BLaER1 treated with 17β-estradiol and CSF1 and Interleukin-3, amounts not matched to agents 10 nM and 100 nM (cell line): Measurements from ENCODE around the gene OBP2A.

Source experiments
- H3K27ac ChIP-seq, 11 experiments: shearing (Covaris generic); formaldehyde crosslinking; 2 replicates each; pipeline ENCODE4 v1.8.1; 2022
- H3K27me3 ChIP-seq, 11 experiments: shearing (Covaris generic); formaldehyde crosslinking; 2 replicates each; pipeline ENCODE4 v1.8.1; 2022
- H3K36me3 ChIP-seq, 11 experiments: shearing (Covaris generic); formaldehyde crosslinking; 2 replicates each; pipeline ENCODE4 v1.8.1; 2022
- H3K4me1 ChIP-seq, 10 experiments: shearing (Covaris generic); formaldehyde crosslinking; 2 replicates each; pipeline ENCODE4 v1.8.1; 2022
- H3K4me2 ChIP-seq, 11 experiments: shearing (Covaris generic); formaldehyde crosslinking; 2 replicates each; pipeline ENCODE4 v1.8.1; 2022
- H3K4me3 ChIP-seq, 10 experiments: shearing (Covaris generic); formaldehyde crosslinking; 2 replicates each; pipeline ENCODE4 v1.8.1; 2022
- H3K9ac ChIP-seq, 11 experiments: shearing (Covaris generic); formaldehyde crosslinking; 2 replicates each; pipeline ENCODE4 v1.8.1; 2022
- H3K9me3 ChIP-seq, 11 experiments: shearing (Covaris generic); formaldehyde crosslinking; replicated peaks in 1 of 11; 2 replicates each; pipeline ENCODE4 v1.8.1; 2022
- H4K20me1 ChIP-seq, 11 experiments: shearing (Covaris generic); formaldehyde crosslinking; 2 replicates each; pipeline ENCODE4 v1.8.1; 2022
- Cebpa-rat ChIP-seq, 11 experiments: shearing (Covaris generic); IDR thresholded peaks; 2 replicates each; pipeline ENCODE4 v1.8.1; 2022

Gene OBP2A

GRCh38 chr9:135573124-135573523 lies 27.2 kb downstream of the OBP2A start:
- no peak overlapping the region for H3K4me3 ChIP-seq
- no peak overlapping the region for H3K9ac ChIP-seq
- H3K4me1 ChIP-seq, result peaks cover 0 to 3% (median 0%) of the 10 kb centered on the region in 10 experiments; a peak in 1 of 20 replicates
- H3K27ac ChIP-seq, result no peak overlapping the region
- peaks cover 0 to 9% (median 0%) of the 10 kb centered on the region in 11 experiments; a peak in 3 of 22 replicates for H3K9me3 ChIP-seq
- H3K27me3 ChIP-seq, result no peaks in the 10 kb centered on the region
- no peak overlapping the region for H3K4me2 ChIP-seq
- no peaks in the 10 kb centered on the region for H4K20me1 ChIP-seq
- TF ChIP-seq Cebpa-rat (IDR thresholded peaks at IDR 0.05), result no peak
- H3K36me3 ChIP-seq, result no peaks in the 10 kb centered on the region

- Histone ChIP-seq H3K4me2 (no peak overlapping the region), H3K4me1 (peaks cover 0 to 3% (median 0%) of the 10 kb centered on the region in 10 experiments; a peak in 1 of 20 replicates), H4K20me1 (no peaks in the 10 kb centered on the region), H3K27ac (no peak overlapping the region), H3K27me3 (no peaks in the 10 kb centered on the region), H3K36me3 (no peaks in the 10 kb centered on the region), H3K9ac (no peak overlapping the region), H3K4me3 (no peak overlapping the region), H3K9me3 (peaks cover 0 to 3% (median 0%) of the 10 kb centered on the region in 11 experiments; a peak in 3 of 22 replicates)
- TF ChIP-seq Cebpa-rat (IDR thresholded peaks at IDR 0.05), result no peak
These were observed 28.4 kb downstream of the OBP2A start for GRCh38 chr9:135574331-135574730.

GRCh38 chr9:135574943-135575342 lies 29.0 kb downstream of the OBP2A start:
- H3K27me3 ChIP-seq, result no peaks in the 10 kb centered on the region
- no peak overlapping the region for H3K27ac ChIP-seq
- no peak overlapping the region for H3K9ac ChIP-seq
- H3K4me3 ChIP-seq, result no peak overlapping the region
- TF ChIP-seq Cebpa-rat (IDR thresholded peaks at IDR 0.05), result no peak
- H3K4me2 ChIP-seq, result no peak overlapping the region
- peaks cover 0 to 3% (median 0%) of the 10 kb centered on the region in 10 experiments; a peak in 1 of 20 replicates for H3K4me1 ChIP-seq
- H3K36me3 ChIP-seq, result no peaks in the 10 kb centered on the region
- no peaks in the 10 kb centered on the region for H4K20me1 ChIP-seq
- H3K9me3 ChIP-seq, result no peaks in the 10 kb centered on the region

- Histone ChIP-seq H4K20me1 (no peaks in the 10 kb centered on the region), H3K4me2 (no peak overlapping the region), H3K36me3 (no peaks in the 10 kb centered on the region), H3K27me3 (no peaks in the 10 kb centered on the region), H3K9me3 (no peaks in the 10 kb centered on the region), H3K4me3 (no peak overlapping the region), H3K4me1 (no peaks in the 10 kb centered on the region), H3K27ac (no peak overlapping the region), H3K9ac (no peak overlapping the region)
- no peak for TF ChIP-seq Cebpa-rat (IDR thresholded peaks at IDR 0.05)
These were observed 30.2 kb downstream of the OBP2A start for GRCh38 chr9:135575995-135576631.

- Histone ChIP-seq H3K9ac (no peak overlapping the region), H3K9me3 (no peaks in the 10 kb centered on the region), H3K27ac (no peak overlapping the region), H3K4me2 (no peak overlapping the region), H4K20me1 (no peaks in the 10 kb centered on the region), H3K4me1 (no peaks in the 10 kb centered on the region), H3K27me3 (no peaks in the 10 kb centered on the region), H3K4me3 (no peak overlapping the region), H3K36me3 (no peaks in the 10 kb centered on the region)
- TF ChIP-seq Cebpa-rat (IDR thresholded peaks at IDR 0.05), result no peak
These were observed 31.3 kb downstream of the OBP2A start for GRCh38 chr9:135577256-135577655.

- Histone ChIP-seq H3K27ac (no peak overlapping the region), H3K9me3 (no peaks in the 10 kb centered on the region), H3K4me3 (no peak overlapping the region), H3K4me1 (peaks cover 0 to 3% (median 3%) of the 10 kb centered on the region in 10 experiments; a peak in 16 of 20 replicates), H3K4me2 (no peak overlapping the region), H3K9ac (no peak overlapping the region), H4K20me1 (no peaks in the 10 kb centered on the region), H3K27me3 (no peaks in the 10 kb centered on the region), H3K36me3 (no peaks in the 10 kb centered on the region)
- no peak for TF ChIP-seq Cebpa-rat (IDR thresholded peaks at IDR 0.05)
These were observed 33.4 kb downstream of the OBP2A start for GRCh38 chr9:135579356-135579755.

- no peaks in the 10 kb centered on the region for H3K27me3 ChIP-seq
- H3K4me3 ChIP-seq, result no peak overlapping the region
- no peak overlapping the region for H3K4me2 ChIP-seq
- H3K9ac ChIP-seq, result no peak overlapping the region
- no peak overlapping the region for H3K27ac ChIP-seq
- H3K9me3 ChIP-seq, result no peaks in the 10 kb centered on the region
- no peaks in the 10 kb centered on the region for H4K20me1 ChIP-seq
- TF ChIP-seq Cebpa-rat (IDR thresholded peaks at IDR 0.05), result no peak
- H3K36me3 ChIP-seq, result no peaks in the 10 kb centered on the region
- peaks cover 0 to 10% (median 10%) of the 10 kb centered on the region in 10 experiments; a peak in 17 of 20 replicates for H3K4me1 ChIP-seq
These were observed 34.1 kb downstream of the OBP2A start for GRCh38 chr9:135579889-135580660.

- H3K9ac ChIP-seq, result no peak overlapping the region
These were observed 34.9 kb downstream of the OBP2A start for GRCh38 chr9:135580664-135581380.

More at GRCh38 chr9:135580664-135581380, 34.9 kb downstream of the OBP2A start:
- no peaks in the 10 kb centered on the region for H4K20me1 ChIP-seq
- no peaks in the 10 kb centered on the region for H3K9me3 ChIP-seq
- H3K27me3 ChIP-seq, result no peaks in the 10 kb centered on the region
- no peaks in the 10 kb centered on the region for H3K36me3 ChIP-seq
- no peak for TF ChIP-seq Cebpa-rat (IDR thresholded peaks at IDR 0.05)
- no peak overlapping the region for H3K4me3 ChIP-seq
- H3K4me2 ChIP-seq, result no peak overlapping the region
- peaks cover 0 to 17% (median 17%) of the 10 kb centered on the region in 10 experiments; a peak in 17 of 20 replicates for H3K4me1 ChIP-seq
- no peak overlapping the region for H3K27ac ChIP-seq
